Progenitor cell of endocrine pancreas (in vitro differentiated cells): ENCODE measurements around the gene SAMD9L. TPM values are rescaled to one million over a fixed set of nuclear protein-coding genes. Genes with fewer than 3 reads are reported as not detected.

Experiments
- DNase-seq: peaks from one replicate; pipeline ENCODE4 v3.0.0; 2021; ENCODE audit warnings: low spot score; ENCODE audit not compliant: unreplicated experiment
- H3K27ac Mint-ChIP-seq: 2 replicates; pipeline ENCODE4 v1.8.0; 2021; ENCODE audit warnings: mild to moderate bottlenecking, moderate library complexity, mixed read lengths
- H3K27me3 Mint-ChIP-seq: 2 replicates; pipeline ENCODE4 v1.8.0; 2021; ENCODE audit warnings: mixed read lengths
- H3K36me3 Mint-ChIP-seq: 2 replicates; pipeline ENCODE4 v1.8.0; 2022; ENCODE audit warnings: mixed read lengths; ENCODE audit not compliant: insufficient read depth
- H3K4me1 Mint-ChIP-seq: 2 replicates; pipeline ENCODE4 v1.8.0; 2021; ENCODE audit warnings: low read depth, mixed read lengths
- H3K4me3 Mint-ChIP-seq: 2 replicates; pipeline ENCODE4 v1.8.0; 2021; ENCODE audit warnings: low read depth, mild to moderate bottlenecking, moderate library complexity, mixed read lengths
- H3K9me3 Mint-ChIP-seq: 2 replicates; pipeline ENCODE4 v1.8.0; 2021; ENCODE audit warnings: low read depth, mixed read lengths
- CTCF ChIP-seq: fragments of 200-600 bp; sonication (generic); IDR thresholded peaks from one replicate; pipeline ENCODE4 v1.5.0; 2021; ENCODE audit warnings: antibody characterized with exemption, mild to moderate bottlenecking; ENCODE audit not compliant: unreplicated experiment
- long read RNA-seq: library from polyadenylated mRNA; unstranded; transcript quantifications from one replicate; pipeline ENCODE4 v2.0.0, GENCODE V29; 2020
- total RNA-seq: library from RNA; stranded (reverse); gene quantifications from 2 replicates; pipeline ENCODE4 v1.2.1, GENCODE V29; 2021

SAMD9L gene
- not detected in 2 replicates for total RNA-seq
- long read RNA-seq: 0 reads

DNA sequence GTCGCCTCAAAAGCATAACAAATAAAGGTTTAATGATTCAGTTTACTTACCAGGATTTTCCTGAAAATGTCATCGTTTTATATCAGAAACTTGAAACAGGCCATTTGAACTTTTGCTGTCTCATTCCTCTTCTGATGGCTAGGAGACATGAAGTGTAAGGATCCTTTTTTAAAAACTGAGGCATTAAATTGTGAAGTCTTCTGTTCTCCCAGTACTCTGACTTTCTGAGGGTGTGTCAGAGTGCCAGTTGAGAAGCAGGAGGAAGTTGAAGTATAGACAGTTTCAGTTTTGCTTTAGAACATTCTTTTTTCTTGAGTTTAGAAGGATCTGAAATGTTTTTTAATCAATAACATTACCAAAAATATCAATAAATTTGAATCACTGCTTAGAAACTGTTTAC is at the start of gene SAMD9L:
Gene SAMD9L, minus strand, starts transcription at position 242 of the 400 bp plus-strand sequence. CDS start 12,414 bp downstream, outside the sequence.
- Mint-ChIP-seq H3K4me1 (peaks cover 4% of the 10 kb centered on the region), H3K9me3 (no peaks in the 10 kb centered on the region), H3K36me3 (no peaks in the 10 kb centered on the region), H3K27ac (no peak within 1 kb of the TSS), H3K27me3 (peaks cover 9% of the 10 kb centered on the region), H3K4me3 (no peak within 1 kb of the TSS)
- TF ChIP-seq CTCF: no peak
- no peak for DNase-seq

DNA sequence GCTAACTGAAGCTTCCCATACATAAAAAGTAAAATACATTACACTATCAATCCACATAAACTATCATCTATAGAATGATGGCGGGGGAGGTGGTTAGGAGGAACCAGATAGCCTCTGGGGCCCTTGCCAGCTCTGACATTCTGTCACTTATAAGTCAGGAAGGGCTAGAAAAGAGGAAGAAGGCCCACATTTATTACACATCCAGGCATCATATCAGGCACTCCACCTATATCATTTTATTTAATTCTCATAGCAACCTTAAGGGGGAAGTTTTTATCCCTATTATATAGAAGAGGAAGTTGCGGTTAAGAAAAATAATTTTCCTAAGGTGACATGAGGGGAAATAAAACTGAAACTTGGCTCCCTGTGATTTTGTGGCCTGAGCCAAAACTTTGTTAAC is 48.2 kb upstream of the SAMD9L start:
- H3K4me1 Mint-ChIP-seq: no peaks in the 10 kb centered on the region
- TF ChIP-seq CTCF: no peak
- no peaks in the 10 kb centered on the region for H3K9me3 Mint-ChIP-seq
- no peak overlapping the region for H3K27ac Mint-ChIP-seq
- H3K4me3 Mint-ChIP-seq: no peak overlapping the region
- no peak for DNase-seq
- peaks cover 35% of the 10 kb centered on the region for H3K27me3 Mint-ChIP-seq
- no peaks in the 10 kb centered on the region for H3K36me3 Mint-ChIP-seq

GRCh38 chr7:93194386-93194785 is 46.2 kb upstream of the SAMD9L start:
- Mint-ChIP-seq H3K9me3 (no peaks in the 10 kb centered on the region), H3K36me3 (no peaks in the 10 kb centered on the region), H3K27ac (no peak overlapping the region), H3K4me3 (no peak overlapping the region), H3K27me3 (peaks cover 41% of the 10 kb centered on the region), H3K4me1 (no peaks in the 10 kb centered on the region)
- no peak for TF ChIP-seq CTCF
- DNase-seq: no peak

GRCh38 chr7:93188870-93189634 is 40.9 kb upstream of the SAMD9L start:
- no peak for TF ChIP-seq CTCF
- Mint-ChIP-seq H3K4me1 (no peaks in the 10 kb centered on the region), H3K9me3 (no peaks in the 10 kb centered on the region), H3K27ac (no peak overlapping the region), H3K36me3 (no peaks in the 10 kb centered on the region), H3K27me3 (peaks cover 51% of the 10 kb centered on the region), H3K4me3 (no peak overlapping the region)
- no peak for DNase-seq

GRCh38 chr7:93185303-93186027 is 37.3 kb upstream of the SAMD9L start:
- Mint-ChIP-seq H3K4me3 (no peak overlapping the region), H3K27ac (no peak overlapping the region), H3K27me3 (peaks cover 43% of the 10 kb centered on the region), H3K9me3 (no peaks in the 10 kb centered on the region), H3K36me3 (no peaks in the 10 kb centered on the region), H3K4me1 (no peaks in the 10 kb centered on the region)
- TF ChIP-seq CTCF: no peak
- DNase-seq: no peak
